PFSK-1 (cell line): ENCODE results near the gene RSPH10B2.
"Not testable (repeated sequence)": the region's sequence is repeated elsewhere in the genome, so short reads cannot be mapped to it uniquely, and the experiment has no call there.

Experiments
- FOXP2 ChIP-seq: optimal IDR thresholded peaks from 2 replicates; pipeline ENCODE3; 2011; ENCODE audit warnings: borderline replicate concordance, control low read depth, inconsistent platforms; ENCODE audit not compliant: insufficient read depth; ENCODE audit errors: extremely low read length, extremely low read depth
- POLR2AphosphoS5 ChIP-seq: IDR thresholded peaks from 2 replicates; pipeline ENCODE4 v1.6.1; 2012; ENCODE audit warnings: low read depth, mild to moderate bottlenecking, control low read depth, low read length, moderate library complexity
- REST ChIP-seq, 2 experiments: IDR thresholded peaks; 2 replicates each; pipeline versions ENCODE4 v1.6.1 to v1.8.0; 2011 to 2012; ENCODE audit warnings: low read depth in 2 of 2, low read length in 2 of 2, control low read depth in 1 of 2, inconsistent platforms in 1 of 2, mild to moderate bottlenecking in 1 of 2, moderate library complexity in 1 of 2; ENCODE audit not compliant: insufficient read depth in 1 of 2
- SIN3A ChIP-seq: IDR thresholded peaks from 2 replicates; pipeline ENCODE4 v1.6.1; 2012; ENCODE audit warnings: mild to moderate bottlenecking, low read length, moderate library complexity, borderline replicate concordance; ENCODE audit not compliant: insufficient read depth
- TAF1 ChIP-seq: IDR thresholded peaks from 2 replicates; pipeline ENCODE4 v1.6.1; 2012; ENCODE audit warnings: low read length, control low read depth, borderline replicate concordance; ENCODE audit not compliant: insufficient read depth

- not testable (repeated sequence) for TF ChIP-seq REST (IDR thresholded peaks at IDR 0.05; ENCODE audit: insufficient read depth in 1 of 2, low read depth in 2 of 2, low read length in 2 of 2); POLR2AphosphoS5; TAF1; SIN3A; FOXP2
Measured at GRCh38 chr7:6826151-6826550, 72.2 kb downstream of the RSPH10B2 start, which contains the start of gene CCZ1B.
